Measurements from ENCODE around the gene BHLHE41.

- no peak for TF ChIP-seq CTCF (conservative IDR thresholded peaks at IDR 0.05)
- TF ChIP-seq ZFX (IDR thresholded peaks at IDR 0.05), result no peak
These were observed 10.2 kb upstream of the BHLHE41 start for GRCh38 chr12:26135010-26135420.

All from C4-2B (cell line).